Effector memory CD4-positive, alpha-beta T cell (primary cell): Measurements from ENCODE around the gene GFOD2.

Experiments used
- DNase-seq, 3 donors: peaks; one replicate each; pipeline ENCODE4 v3.0.0-alpha.2; 2020
- H3K27ac ChIP-seq: 2 replicates; pipeline ENCODE4 v1.7.0; 2013; ENCODE audit warnings: mild to moderate bottlenecking, low read length, moderate library complexity; ENCODE audit not compliant: insufficient read depth, poor library complexity, severe bottlenecking
- H3K27me3 ChIP-seq: replicated peaks from 2 replicates; pipeline ENCODE4 v1.7.0; 2013; ENCODE audit warnings: mild to moderate bottlenecking, low read length; ENCODE audit not compliant: insufficient read depth, control insufficient read depth, poor library complexity, severe bottlenecking
- H3K36me3 ChIP-seq: 2 replicates; pipeline ENCODE4 v1.7.0; 2013; ENCODE audit warnings: mild to moderate bottlenecking, low read length, moderate library complexity; ENCODE audit not compliant: control insufficient read depth, insufficient read depth
- H3K4me1 ChIP-seq: 2 replicates; pipeline ENCODE4 v1.7.0; 2013; ENCODE audit warnings: low read length, mild to moderate bottlenecking; ENCODE audit not compliant: control insufficient read depth, insufficient read depth, poor library complexity, severe bottlenecking
- H3K4me3 ChIP-seq: 2 replicates; pipeline ENCODE4 v1.7.0; 2013; ENCODE audit warnings: low read length, low read depth, mild to moderate bottlenecking; ENCODE audit not compliant: insufficient read depth, poor library complexity, severe bottlenecking
- H3K9me3 ChIP-seq: 2 replicates; pipeline ENCODE4 v1.7.0; 2013; ENCODE audit warnings: mild to moderate bottlenecking, low read length, moderate library complexity; ENCODE audit not compliant: control insufficient read depth

GFOD2 gene

DNA sequence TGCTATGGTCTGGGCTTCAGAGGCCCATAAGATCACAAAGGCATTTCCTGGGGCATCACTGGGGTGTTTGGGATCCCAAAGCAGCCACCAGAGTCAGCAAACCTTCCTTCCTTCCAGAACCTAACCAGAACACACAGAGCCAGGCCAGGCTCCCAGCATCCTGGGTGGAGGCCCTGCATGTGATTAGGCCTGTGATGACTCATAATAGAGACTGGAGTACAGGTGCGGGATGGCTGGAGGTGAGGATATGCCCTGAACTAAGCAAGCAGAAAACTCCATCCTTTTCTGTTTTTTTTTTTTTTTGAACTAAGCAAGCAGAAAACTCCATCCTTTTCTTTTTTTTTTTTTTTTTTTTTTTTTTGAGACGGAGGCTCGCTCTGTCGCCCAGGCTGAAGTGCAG, 17.7 kb upstream of the GFOD2 start:
- DNase-seq: no peak
- Histone ChIP-seq H3K4me1 (no peaks in the 10 kb centered on the region), H3K4me3 (no peak overlapping the region), H3K27ac (no peak overlapping the region), H3K9me3 (no peaks in the 10 kb centered on the region), H3K27me3 (no peaks in the 10 kb centered on the region), H3K36me3 (peaks cover 40% of the 10 kb centered on the region)

DNA sequence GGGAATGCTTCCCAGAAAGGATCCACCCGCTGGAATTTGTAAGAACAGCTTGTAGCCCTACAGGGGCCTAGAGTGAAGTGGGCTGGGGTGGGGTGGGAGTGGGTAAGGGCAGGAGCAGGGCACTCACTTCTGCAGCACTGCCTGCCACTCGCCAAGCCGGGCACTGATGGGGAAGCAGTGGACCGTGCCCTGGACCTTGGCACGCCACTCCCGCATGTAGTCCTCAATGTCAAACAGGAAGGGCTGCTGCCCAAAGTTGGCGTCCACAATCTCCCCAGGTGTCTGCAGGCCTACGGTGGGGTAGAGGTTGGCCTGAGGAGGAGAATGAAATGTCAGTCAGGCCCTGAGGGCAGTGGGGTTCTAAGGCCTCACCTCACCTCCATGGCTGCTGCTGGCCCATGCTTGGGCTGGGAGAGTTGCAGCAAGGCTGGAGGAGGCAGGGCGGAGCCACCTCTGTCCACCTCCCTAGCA, 15.7 kb upstream of the GFOD2 start:
- Histone ChIP-seq H3K27ac (no peak overlapping the region), H3K4me3 (no peak overlapping the region), H3K27me3 (no peaks in the 10 kb centered on the region), H3K4me1 (no peaks in the 10 kb centered on the region), H3K36me3 (peaks cover 46% of the 10 kb centered on the region), H3K9me3 (no peaks in the 10 kb centered on the region)
- DNase-seq: no peak

DNA sequence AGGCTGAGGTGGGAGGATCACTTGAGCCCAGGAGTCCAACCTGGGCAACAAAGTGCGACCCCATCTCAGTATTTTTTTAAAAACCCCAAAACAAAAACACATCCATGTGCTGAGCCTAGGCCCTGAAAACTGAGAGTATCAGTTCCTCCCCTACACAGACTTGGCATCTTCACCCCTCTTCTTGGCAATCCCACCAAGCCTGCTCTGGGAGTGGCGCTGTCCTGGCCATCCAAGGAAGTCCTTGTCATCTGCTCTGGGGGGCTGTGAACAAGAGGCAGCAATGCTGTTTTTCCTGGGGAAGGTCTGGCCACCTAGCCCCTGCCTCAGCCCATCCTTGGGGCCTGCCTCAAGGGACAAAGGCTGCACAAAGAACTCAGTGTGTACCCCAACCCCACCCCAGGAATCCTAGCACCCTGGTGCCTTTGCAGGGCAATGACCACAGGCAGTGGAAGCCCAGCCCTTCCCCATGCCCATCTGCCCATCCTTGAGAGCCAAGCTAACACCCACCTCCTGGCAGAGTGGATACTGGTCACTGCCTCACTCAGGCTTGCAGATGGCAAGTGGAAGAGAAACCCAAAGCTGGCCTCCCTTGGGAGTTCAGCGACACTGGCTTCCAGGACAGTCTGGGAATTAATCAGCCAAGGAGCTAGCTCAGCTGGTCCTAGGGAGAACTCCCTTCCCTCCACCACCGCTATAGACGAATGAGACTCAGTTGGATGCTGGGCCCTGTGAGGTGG, 14.8 kb upstream of the GFOD2 start:
- no peaks in the 10 kb centered on the region for H3K27me3 ChIP-seq
- H3K9me3 ChIP-seq: no peaks in the 10 kb centered on the region
- H3K4me3 ChIP-seq: no peak overlapping the region
- peaks cover 47% of the 10 kb centered on the region for H3K36me3 ChIP-seq
- no peak for DNase-seq
- H3K4me1 ChIP-seq: no peaks in the 10 kb centered on the region
- no peak overlapping the region for H3K27ac ChIP-seq

DNA sequence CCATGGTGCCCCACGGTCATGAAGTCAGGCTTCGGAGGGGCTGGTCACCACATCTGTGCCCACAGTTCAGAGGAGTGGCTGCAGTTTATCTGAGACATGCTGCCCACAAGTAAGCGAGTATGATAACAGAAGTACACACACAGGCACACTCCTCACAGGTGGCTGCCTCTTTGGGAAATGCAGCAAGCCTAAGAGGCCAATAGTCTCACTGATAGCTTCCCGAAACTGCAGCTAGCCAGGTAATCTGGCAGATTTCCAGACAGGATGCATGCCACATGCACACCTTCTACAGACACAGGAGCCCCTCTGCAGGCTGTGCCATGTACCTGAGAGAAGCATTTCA, 12.6 kb upstream of the GFOD2 start:
- Histone ChIP-seq H3K4me3 (no peak overlapping the region), H3K36me3 (peaks cover 66% of the 10 kb centered on the region), H3K9me3 (no peaks in the 10 kb centered on the region), H3K4me1 (no peaks in the 10 kb centered on the region), H3K27ac (no peak overlapping the region), H3K27me3 (no peaks in the 10 kb centered on the region)
- DNase-seq: no peak

DNA sequence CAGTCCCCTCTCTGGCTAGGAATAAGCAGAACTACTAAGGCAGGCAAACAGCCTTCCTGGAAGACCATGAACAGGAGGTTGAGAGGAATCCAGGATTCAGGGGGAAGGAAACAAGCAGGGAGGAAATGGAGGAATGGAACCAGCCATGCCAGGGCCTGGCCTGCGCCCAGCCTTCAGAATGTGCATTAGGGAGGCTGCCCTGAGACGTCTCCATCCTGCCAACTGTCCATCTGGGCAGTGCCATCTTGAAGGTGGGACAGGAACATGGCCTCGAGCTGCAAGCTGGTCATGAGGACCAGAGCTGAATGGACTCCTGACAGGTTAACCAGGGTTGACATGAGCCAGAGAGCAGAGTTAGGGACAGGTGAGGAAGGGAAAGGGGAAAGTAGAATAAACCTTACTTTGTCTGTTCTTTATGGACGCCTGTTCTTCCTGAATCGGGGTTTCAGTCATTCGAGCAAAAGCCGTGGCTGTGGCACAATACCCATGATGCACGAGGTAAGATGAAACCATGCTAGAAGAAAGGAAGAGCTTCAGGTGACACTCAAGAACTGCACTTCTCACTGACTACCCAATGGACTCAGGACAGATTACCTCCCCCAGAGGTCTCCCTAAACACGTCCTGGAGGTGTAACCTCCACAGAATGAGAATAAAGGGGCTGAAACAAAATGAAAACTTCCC, 12.1 kb upstream of the GFOD2 start:
- no peak for DNase-seq
- no peak overlapping the region for H3K4me3 ChIP-seq
- no peaks in the 10 kb centered on the region for H3K27me3 ChIP-seq
- no peaks in the 10 kb centered on the region for H3K4me1 ChIP-seq
- peaks cover 71% of the 10 kb centered on the region for H3K36me3 ChIP-seq
- no peak overlapping the region for H3K27ac ChIP-seq
- H3K9me3 ChIP-seq: no peaks in the 10 kb centered on the region

DNA sequence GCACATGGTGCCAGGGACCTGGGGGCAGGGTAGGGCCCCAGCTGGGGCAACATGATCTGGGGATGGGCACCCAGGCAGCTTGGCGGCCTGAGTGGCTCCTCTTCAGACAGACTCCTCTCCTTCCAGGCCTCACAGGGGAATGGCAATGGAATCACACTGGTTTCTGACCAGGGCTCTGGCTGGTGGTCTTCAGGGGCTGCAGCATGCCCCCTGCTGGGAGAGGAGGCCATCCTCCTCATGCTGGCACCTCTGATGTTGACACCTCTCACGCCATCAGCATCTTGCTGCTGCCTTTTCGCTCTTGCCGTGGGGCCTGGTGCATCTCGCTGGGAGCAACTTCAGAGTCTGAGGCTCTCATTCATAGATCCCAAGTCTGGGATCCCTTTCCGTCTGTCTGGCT, 11.2 kb upstream of the GFOD2 start:
- H3K4me3 ChIP-seq: no peak overlapping the region
- H3K36me3 ChIP-seq: peaks cover 77% of the 10 kb centered on the region
- DNase-seq: no peak
- H3K9me3 ChIP-seq: no peaks in the 10 kb centered on the region
- H3K4me1 ChIP-seq: no peaks in the 10 kb centered on the region
- H3K27me3 ChIP-seq: no peaks in the 10 kb centered on the region
- H3K27ac ChIP-seq: no peak overlapping the region

DNA sequence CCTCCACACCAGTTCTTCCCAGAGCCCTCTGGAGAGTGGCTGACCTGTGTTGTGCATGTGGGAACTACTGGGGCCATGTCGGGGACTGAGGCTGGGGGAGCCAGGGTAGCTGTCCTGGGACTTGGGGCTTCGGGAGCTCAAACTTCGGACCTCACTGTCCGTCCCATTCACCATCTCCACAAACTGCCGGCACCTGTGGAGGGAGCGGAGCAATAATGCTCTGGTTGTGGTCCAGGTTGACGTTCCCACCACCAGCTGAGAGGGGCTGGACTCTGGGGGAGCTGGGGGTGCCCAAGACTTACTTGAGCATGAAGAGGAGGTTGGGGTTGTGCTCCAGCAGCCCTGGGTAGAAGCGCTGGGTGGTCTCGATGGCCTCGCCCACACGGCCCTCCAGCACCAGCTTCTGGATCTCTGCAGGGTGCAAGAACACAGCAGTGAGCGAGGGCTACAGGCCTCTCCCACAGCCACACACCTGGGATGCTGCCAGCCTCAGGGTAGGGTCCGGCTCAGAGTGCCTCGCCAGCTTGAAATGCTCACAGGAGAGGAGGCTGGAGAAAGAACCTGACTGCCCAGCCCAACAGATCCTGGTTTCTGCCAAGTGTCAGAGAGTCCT, 10.6 kb upstream of the GFOD2 start:
- H3K4me3 ChIP-seq: no peak overlapping the region
- peaks cover 78% of the 10 kb centered on the region for H3K36me3 ChIP-seq
- DNase-seq: no peak
- H3K4me1 ChIP-seq: no peaks in the 10 kb centered on the region
- H3K27me3 ChIP-seq: no peaks in the 10 kb centered on the region
- no peak overlapping the region for H3K27ac ChIP-seq
- no peaks in the 10 kb centered on the region for H3K9me3 ChIP-seq

DNA sequence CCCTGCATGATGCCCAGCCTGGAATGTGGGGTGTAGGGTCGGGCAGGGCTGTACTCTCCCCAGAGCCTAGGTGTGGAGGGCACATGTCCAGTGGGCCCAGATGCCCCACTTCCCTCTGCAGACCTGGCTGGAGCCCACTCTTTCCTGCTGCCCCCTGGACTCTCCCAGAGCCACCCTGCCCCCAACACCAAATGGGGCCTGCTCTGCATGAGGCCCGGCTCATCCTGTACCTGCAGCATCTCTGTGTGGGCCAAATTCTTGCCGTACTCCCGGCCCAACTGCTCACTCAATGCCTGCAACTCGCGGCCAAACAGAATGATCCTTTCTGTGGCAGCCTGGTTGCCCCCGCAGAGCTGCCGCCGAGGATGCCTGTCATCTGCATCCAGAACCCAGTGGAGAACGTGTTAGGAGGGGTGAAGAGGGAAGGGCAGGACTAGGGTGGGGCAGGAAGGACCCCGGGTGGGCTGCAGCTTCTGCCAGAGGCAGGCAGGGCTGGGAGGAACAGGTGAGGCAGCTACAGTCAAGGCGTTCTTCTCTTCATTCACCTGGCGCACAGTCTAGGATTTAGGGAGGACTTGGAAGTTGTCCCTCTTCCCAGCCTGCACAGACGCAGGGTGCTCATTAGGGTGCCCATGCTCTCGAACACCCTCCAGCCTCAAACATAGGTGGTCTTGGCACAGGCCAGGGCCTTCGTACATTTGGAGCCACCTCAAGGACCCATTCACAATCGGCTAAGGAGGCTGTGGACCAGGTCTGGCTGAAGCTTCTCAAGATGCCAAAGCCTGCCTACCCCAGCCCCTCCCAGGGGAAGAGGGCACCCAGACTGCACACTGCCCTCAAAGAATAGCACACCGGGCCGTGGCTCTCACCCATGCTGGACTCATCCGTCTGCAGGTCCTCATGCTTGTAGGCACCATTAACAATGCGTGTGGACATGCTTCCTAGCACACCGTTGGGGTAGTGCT, 8.7 kb upstream of the GFOD2 start:
- H3K27me3 ChIP-seq: no peaks in the 10 kb centered on the region
- H3K36me3 ChIP-seq: peaks cover 77% of the 10 kb centered on the region
- no peaks in the 10 kb centered on the region for H3K4me1 ChIP-seq
- H3K4me3 ChIP-seq: no peak overlapping the region
- no peak for DNase-seq
- no peaks in the 10 kb centered on the region for H3K9me3 ChIP-seq
- no peak overlapping the region for H3K27ac ChIP-seq

DNA sequence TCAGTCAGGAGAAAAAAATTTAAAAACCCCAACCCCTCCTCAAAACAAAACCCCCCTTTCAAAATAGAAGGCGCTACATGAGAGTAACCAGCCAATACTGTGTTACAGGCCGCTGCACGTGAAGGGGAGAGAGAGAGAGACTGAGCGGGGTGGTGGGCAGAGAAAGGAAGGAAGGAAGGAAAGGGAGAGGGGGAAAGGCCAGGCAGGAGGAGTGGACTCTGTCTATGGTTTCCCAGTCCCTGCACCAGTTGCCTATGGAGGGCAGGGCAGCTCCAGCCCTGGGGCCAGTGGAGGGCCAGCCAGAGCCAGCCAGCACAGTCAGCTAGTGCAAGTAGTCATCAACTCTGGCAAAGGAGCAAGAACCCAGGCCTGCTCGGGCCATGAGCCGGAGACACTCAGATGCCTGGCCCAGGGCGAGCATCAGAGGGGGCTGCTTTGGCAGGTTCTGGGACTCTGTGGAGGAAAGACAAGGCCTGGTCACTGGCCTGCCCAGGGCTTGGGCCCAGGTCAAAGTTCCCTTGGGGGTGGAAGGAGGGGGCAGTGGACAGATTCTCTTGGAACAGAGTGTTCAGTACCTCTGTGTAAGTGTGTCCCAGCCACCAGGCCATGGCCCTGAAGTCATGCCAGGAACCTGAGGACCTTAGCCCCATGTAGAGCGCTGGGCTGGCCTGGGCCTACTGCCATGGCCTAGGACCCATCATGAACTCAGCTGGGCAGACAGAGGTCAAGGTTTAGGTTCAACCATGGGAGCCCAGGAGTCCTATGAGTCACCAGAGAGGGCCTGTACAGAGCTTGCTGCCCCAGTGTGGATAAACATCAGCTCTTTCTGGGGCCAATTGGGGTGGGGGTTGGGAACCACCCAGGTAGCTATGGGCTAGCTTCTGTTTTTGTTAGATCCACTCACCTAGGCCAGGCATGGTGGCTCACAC, 7.3 kb upstream of the GFOD2 start:
- no peak overlapping the region for H3K27ac ChIP-seq
- H3K36me3 ChIP-seq: peaks cover 71% of the 10 kb centered on the region
- H3K9me3 ChIP-seq: no peaks in the 10 kb centered on the region
- H3K4me3 ChIP-seq: no peak overlapping the region
- no peaks in the 10 kb centered on the region for H3K27me3 ChIP-seq
- no peaks in the 10 kb centered on the region for H3K4me1 ChIP-seq
- no peak for DNase-seq
